GM10266 (cell line): Measurements from ENCODE around the gene AMN1.

Source experiments
- DNase-seq: peaks from one replicate; pipeline ENCODE4 v3.0.0; 2012; ENCODE audit errors: extremely low spot score
- CTCF ChIP-seq: IDR thresholded peaks from 2 replicates; pipeline ENCODE4 v1.5.1; 2012; ENCODE audit warnings: mild to moderate bottlenecking, low read depth; ENCODE audit not compliant: control insufficient read depth, insufficient read depth; ENCODE audit errors: missing control alignments

Gene AMN1

DNA sequence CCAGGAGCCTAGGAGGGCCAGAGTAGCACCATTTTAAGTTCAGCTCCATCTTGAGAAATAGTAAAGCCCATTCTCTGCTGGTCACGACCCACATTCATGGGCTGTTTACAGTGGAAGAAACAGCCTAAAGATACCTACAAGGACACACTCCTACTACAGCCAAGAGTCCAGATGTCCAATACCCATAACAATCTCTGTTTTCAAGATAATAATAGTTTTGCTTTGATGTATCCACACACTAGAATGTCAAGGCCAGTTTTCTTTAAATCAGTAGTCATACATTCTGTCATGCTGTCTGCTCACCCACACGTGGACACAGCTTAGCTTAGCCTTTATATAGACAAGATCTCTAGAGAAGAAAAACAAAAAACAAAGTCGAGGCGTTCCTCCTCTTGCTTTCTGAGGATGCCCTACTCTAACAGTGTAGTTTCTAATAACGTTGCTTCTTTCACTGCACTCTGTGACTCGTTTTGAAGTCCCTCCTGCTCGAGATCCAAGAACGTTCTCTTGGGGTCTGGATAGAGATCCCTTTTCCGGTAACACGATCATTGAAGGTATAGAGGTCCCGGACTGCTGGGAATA is 87.2 kb downstream of the AMN1 start:
- DNase-seq, result no peak
- no peak for TF ChIP-seq CTCF

DNA sequence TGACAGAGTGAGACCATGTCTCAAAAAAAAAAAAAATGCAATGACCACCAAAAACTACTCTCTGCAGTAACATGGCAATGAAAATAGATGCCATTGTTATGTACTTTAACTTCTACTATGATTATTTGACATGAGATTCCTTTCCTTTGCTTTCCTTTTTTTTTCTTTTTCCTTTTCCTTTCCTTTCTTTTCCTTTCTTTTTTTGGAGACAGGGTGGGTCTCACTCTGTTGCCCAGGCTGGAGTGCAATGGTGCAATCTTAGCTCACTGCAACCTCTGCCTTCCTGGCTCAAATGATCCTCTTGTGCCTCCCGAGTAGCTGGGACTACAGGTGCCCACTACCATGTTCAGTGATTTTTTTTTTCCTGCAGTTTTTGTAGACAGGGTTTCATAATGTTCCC is 94.2 kb downstream of the AMN1 start:
- no peak for TF ChIP-seq CTCF
- no peak for DNase-seq

DNA sequence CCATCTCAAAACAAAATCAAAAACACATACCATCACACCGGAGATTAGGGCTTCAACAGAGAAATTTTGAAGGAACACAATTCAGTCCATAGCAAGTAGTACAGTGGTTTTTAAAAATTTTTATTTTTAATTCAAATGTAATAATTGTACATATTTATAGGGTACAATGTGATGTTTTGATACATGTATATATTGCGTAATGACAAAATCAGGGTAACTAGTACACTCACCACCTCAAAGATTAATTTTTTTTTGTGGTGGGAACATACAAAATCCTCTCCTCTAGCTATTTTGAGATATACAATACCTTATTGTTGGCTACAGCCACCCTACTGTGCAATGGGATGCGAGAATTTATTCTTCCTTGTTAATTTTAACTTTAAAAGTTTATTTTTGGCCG is 95.4 kb downstream of the AMN1 start:
- DNase-seq, result no peak
- TF ChIP-seq CTCF, result no peak

- TF ChIP-seq CTCF, result no peak
- DNase-seq, result no peak
These were observed 97.0 kb downstream of the AMN1 start for GRCh38 chr12:31631809-31632208.

GRCh38 chr12:31631023-31631724 is 97.6 kb downstream of the AMN1 start:
- no peak for TF ChIP-seq CTCF
- no peak for DNase-seq

GRCh38 chr12:31629756-31630732 is 98.8 kb downstream of the AMN1 start:
- no peak for TF ChIP-seq CTCF

DNA sequence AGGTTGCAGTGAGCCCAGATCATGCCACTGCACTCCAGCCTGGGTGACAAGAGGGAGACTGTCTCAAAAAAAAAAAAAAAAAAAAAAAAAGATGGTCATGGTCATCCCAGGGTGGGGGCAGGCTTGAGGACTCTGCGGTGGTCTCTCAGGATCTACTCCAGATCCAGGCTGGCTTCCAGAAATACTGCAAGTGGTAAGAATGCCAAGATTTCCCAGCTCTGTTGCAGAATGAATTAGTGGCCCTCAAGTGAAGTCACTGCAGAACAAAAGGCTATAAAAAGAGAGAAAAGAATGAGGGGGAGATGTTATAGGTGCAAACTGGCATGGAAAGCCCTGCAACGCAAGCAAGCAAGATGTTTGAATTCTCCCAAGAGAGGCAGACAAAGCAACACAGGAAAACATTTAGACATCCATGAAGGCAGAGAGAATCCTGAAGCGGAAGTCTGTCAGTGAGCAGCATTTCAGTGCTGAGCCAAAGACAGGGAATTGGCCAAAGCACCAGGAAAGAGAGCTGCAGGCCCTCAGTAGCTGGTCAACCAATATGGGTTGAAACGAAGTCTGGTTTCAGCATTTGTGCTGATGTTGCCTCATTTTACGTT is 101.3 kb downstream of the AMN1 start:
- DNase-seq, result no peak
- no peak for TF ChIP-seq CTCF

More at GRCh38 chr12:31629756-31630732, 98.8 kb downstream of the AMN1 start:
- DNase-seq, result no peak
